CD4-positive, alpha-beta T cell treated with Interleukin-4 for 4 hours (primary cell): ENCODE results near the gene FAM170B.

Source experiments
- DNase-seq: peaks from one replicate; pipeline ENCODE4 v3.0.0-alpha.2; 2020

FAM170B gene

GRCh38 chr10:49133706-49134248 lies at the start of gene FAM170B:
FAM170B (minus strand) TSS chr10:49134021; CDS start chr10:49133918, 103 bp downstream.
- no peak for DNase-seq

- no peak for DNase-seq
Observed at GRCh38 chr10:49182776-49183175, 49.0 kb upstream of the FAM170B start.

- peak; percentile 30 for DNase-seq
Observed at GRCh38 chr10:49180444-49180860, 46.6 kb upstream of the FAM170B start.

- DNase-seq, result no peak
Observed at GRCh38 chr10:49179699-49180443, 46.0 kb upstream of the FAM170B start.

GRCh38 chr10:49178489-49179471 lies 45.0 kb upstream of the FAM170B start:
- DNase-seq, result no peak

- DNase-seq, result peak; percentile 80
Observed at GRCh38 chr10:49177391-49178355, 43.9 kb upstream of the FAM170B start.

- no peak for DNase-seq
Observed at GRCh38 chr10:49176310-49177268, 42.8 kb upstream of the FAM170B start.

GRCh38 chr10:49175587-49176309 lies 41.9 kb upstream of the FAM170B start:
- no peak for DNase-seq

- no peak for DNase-seq
Observed at GRCh38 chr10:49174926-49175500, 41.2 kb upstream of the FAM170B start.

- no peak for DNase-seq
Observed at GRCh38 chr10:49174261-49174925, 40.6 kb upstream of the FAM170B start.

- DNase-seq, result no peak
Observed at GRCh38 chr10:49173853-49174252, 40.0 kb upstream of the FAM170B start.

- DNase-seq, result no peak
Observed at GRCh38 chr10:49173201-49173772, 39.5 kb upstream of the FAM170B start.

GRCh38 chr10:49172777-49173132 lies 38.9 kb upstream of the FAM170B start:
- DNase-seq, result no peak

GRCh38 chr10:49172061-49172776 lies 38.4 kb upstream of the FAM170B start:
- DNase-seq, result no peak

- DNase-seq, result no peak
Observed at GRCh38 chr10:49171326-49172060, 37.7 kb upstream of the FAM170B start.

GRCh38 chr10:49170632-49171325 lies 37.0 kb upstream of the FAM170B start:
- DNase-seq, result no peak

GRCh38 chr10:49169776-49170175 lies 36.0 kb upstream of the FAM170B start:
- no peak for DNase-seq
